K562 (cell line): ENCODE measurements around the gene CPED1. TPM values are rescaled to one million over a fixed set of nuclear protein-coding genes. Genes with fewer than 3 reads are reported as not detected.

Experiments used
- ATF7 ChIP-seq: fragments of 450-650 bp; IDR thresholded peaks from 2 replicates; pipeline ENCODE4 v1.7.1; 2014; ENCODE audit warnings: mild to moderate bottlenecking, moderate library complexity
- EP300 ChIP-seq: IDR thresholded peaks from 2 replicates; pipeline ENCODE4 v1.6.1; 2012; ENCODE audit warnings: low read length, improper control_type of control experiment
- ETV5 ChIP-seq: sonication (generic); formaldehyde crosslinking; IDR thresholded peaks from 2 replicates; pipeline ENCODE4 v1.4.0; 2020; ENCODE audit warnings: low read depth, mild to moderate bottlenecking, missing genetic modification reagents
- GTF2E2 ChIP-seq: fragments of 200-800 bp; sonication (Bioruptor generic); IDR thresholded peaks from 2 replicates; pipeline ENCODE4 v1.6.1; 2016; ENCODE audit warnings: missing genetic modification characterization, missing compliant biosample characterization
- HDAC3 ChIP-seq: fragments of 450-650 bp; IDR thresholded peaks from 2 replicates; pipeline ENCODE4 v1.6.1; 2018; ENCODE audit warnings: borderline replicate concordance, mild to moderate bottlenecking, moderate library complexity; ENCODE audit not compliant: partially characterized antibody
- HIVEP1 ChIP-seq: fragments of 250-450 bp; sonication (Bioruptor Pico); IDR thresholded peaks from 2 replicates; pipeline ENCODE4 v1.4.0; 2020; ENCODE audit warnings: mild to moderate bottlenecking
- HMG20A ChIP-seq: fragments of 450-650 bp; formaldehyde crosslinking; conservative IDR thresholded peaks from 2 replicates; pipeline ENCODE4 v1.4.0; 2020; ENCODE audit warnings: mild to moderate bottlenecking, mixed read lengths
- HNRNPK ChIP-seq: fragments of 200-400 bp; formaldehyde crosslinking; IDR thresholded peaks from one replicate; pipeline ENCODE4 v1.6.1; 2018; ENCODE audit warnings: mild to moderate bottlenecking, low read depth, low read length; ENCODE audit not compliant: poor library complexity, severe bottlenecking
- JUN ChIP-seq, 2 experiments: sonication (generic) in 1 of 2; formaldehyde crosslinking in 1 of 2; IDR thresholded peaks; 2 replicates each; pipeline versions ENCODE4 v1.6.1 to v1.8.0; 2012 to 2022; ENCODE audit warnings: borderline replicate concordance in 2 of 2, mild to moderate bottlenecking in 2 of 2, improper control_type of control experiment in 1 of 2, low read depth in 1 of 2, low read length in 1 of 2, missing genetic modification reagents in 1 of 2
- LCOR ChIP-seq: sonication (generic); formaldehyde crosslinking; IDR thresholded peaks from 2 replicates; pipeline ENCODE4 v1.8.0; 2022; ENCODE audit warnings: mild to moderate bottlenecking, missing genetic modification reagents
- MECOM ChIP-seq: fragments of 250-450 bp; sonication (Bioruptor Pico); IDR thresholded peaks from 2 replicates; pipeline ENCODE4 v1.8.0; 2022; ENCODE audit warnings: inconsistent platforms
- NBN ChIP-seq: fragments of 450-650 bp; IDR thresholded peaks from 2 replicates; pipeline ENCODE4 v1.6.1; 2016; ENCODE audit warnings: low read depth, mild to moderate bottlenecking
- NCOA1 ChIP-seq: fragments of 450-650 bp; IDR thresholded peaks from 2 replicates; pipeline ENCODE4 v1.6.1; 2016; ENCODE audit warnings: low read depth
- NRF1 ChIP-seq, 2 experiments: fragments of 450-650 bp; IDR thresholded peaks in 1 of 2; conservative IDR thresholded peaks in 1 of 2; 2 replicates each; pipeline ENCODE4 v1.6.1; 2014; ENCODE audit warnings: mild to moderate bottlenecking in 2 of 2
- PHB2 ChIP-seq: fragments of 450-650 bp; IDR thresholded peaks from 2 replicates; pipeline ENCODE4 v1.6.1; 2017; ENCODE audit warnings: low read depth
- POLR3G ChIP-seq: IDR thresholded peaks from 2 replicates; pipeline ENCODE4 v1.6.1; 2011; ENCODE audit not compliant: insufficient read length, insufficient replicate concordance; ENCODE audit errors: extremely low read depth
- RHOXF2B ChIP-seq: fragments of 250-450 bp; sonication (Bioruptor Pico); conservative IDR thresholded peaks from 2 replicates; pipeline ENCODE4 v1.5.1; 2021
- TEAD1 ChIP-seq, 2 experiments: fragments of 450-650 bp in 1 of 2; sonication (generic) in 1 of 2; formaldehyde crosslinking; IDR thresholded peaks; 2 replicates each; pipeline versions ENCODE4 v1.4.0 to v1.8.0; 2020 to 2022; ENCODE audit warnings: mild to moderate bottlenecking in 2 of 2, missing genetic modification reagents in 1 of 2
- ZC3H8 ChIP-seq: fragments of 450-650 bp; IDR thresholded peaks from 2 replicates; pipeline ENCODE4 v1.6.1; 2017
- ZFPM2 ChIP-seq: fragments of 250-450 bp; sonication (Bioruptor Pico); IDR thresholded peaks from 2 replicates; pipeline ENCODE4 v1.5.1; 2022; ENCODE audit warnings: mild to moderate bottlenecking
- ZNF165 ChIP-seq: fragments of 250-450 bp; sonication (Bioruptor Pico); IDR thresholded peaks from 2 replicates; pipeline ENCODE4 v1.4.0; 2020; ENCODE audit warnings: borderline replicate concordance
- ZNF197 ChIP-seq: fragments of 200-800 bp; sonication (Bioruptor generic); IDR thresholded peaks from 2 replicates; pipeline ENCODE4 v1.6.1; 2016; ENCODE audit warnings: low read depth, missing genetic modification characterization, missing compliant biosample characterization
- polyA plus RNA-seq, 8 experiments: library from polyadenylated mRNA; depleted of rRNA in 4 of 8; stranded (reverse) in 5 of 8; unstranded in 3 of 8; fragments of >200 nt; fragmentation: Nextera tagmentation in 2 of 8; fragmentation: Illumina TruSeq in 1 of 8; extraction: Ambion mirVana in 2 of 8; extraction: Trizol in 1 of 8; gene quantifications; 2 replicates each; pipeline versions ENCODE4 v1.2.1 to v1.2.3, GENCODE V29; 2011 to 2014; ENCODE audit warnings: inconsistent platforms in 1 of 8, missing spikeins in 1 of 8
- total RNA-seq, 7 experiments: library from RNA; depleted of rRNA in 6 of 7; stranded (reverse); fragments of >200 nt in 6 of 7; fragmentation: Illumina TruSeq in 2 of 7; extraction: Trizol in 2 of 7; gene quantifications; 2 replicates each; pipeline versions ENCODE4 v1.2.1 to v1.2.3, GENCODE V29; 2011 to 2021; ENCODE audit warnings: low replicate concordance in 1 of 7
- TF ChIP-seq, protein P1 (sequence below): conservative IDR thresholded peaks from 2 replicates; pipeline ENCODE4 v1.6.1; 2011; ENCODE audit warnings: low read depth, mild to moderate bottlenecking, low read length; ENCODE audit not compliant: control insufficient read depth
- TF ChIP-seq, protein P2 (sequence below): fragments of 250-450 bp; sonication (Bioruptor Pico); IDR thresholded peaks from 2 replicates; pipeline ENCODE4 v1.9.0; 2021; ENCODE audit warnings: mild to moderate bottlenecking, inconsistent platforms
- TF ChIP-seq, protein P3 (sequence below): fragments of 250-450 bp; sonication (Bioruptor Pico); IDR thresholded peaks from 2 replicates; pipeline ENCODE4 v1.8.0; 2022; ENCODE audit warnings: inconsistent platforms, mild to moderate bottlenecking, moderate library complexity, borderline replicate concordance

CPED1 gene
- total and polyA plus RNA-seq, 9 of the 15 experiments (the other 6 are each of a cell fraction or from before 2014, with no cell fraction given), result 195 to 393 (median 290) TPM

DNA sequence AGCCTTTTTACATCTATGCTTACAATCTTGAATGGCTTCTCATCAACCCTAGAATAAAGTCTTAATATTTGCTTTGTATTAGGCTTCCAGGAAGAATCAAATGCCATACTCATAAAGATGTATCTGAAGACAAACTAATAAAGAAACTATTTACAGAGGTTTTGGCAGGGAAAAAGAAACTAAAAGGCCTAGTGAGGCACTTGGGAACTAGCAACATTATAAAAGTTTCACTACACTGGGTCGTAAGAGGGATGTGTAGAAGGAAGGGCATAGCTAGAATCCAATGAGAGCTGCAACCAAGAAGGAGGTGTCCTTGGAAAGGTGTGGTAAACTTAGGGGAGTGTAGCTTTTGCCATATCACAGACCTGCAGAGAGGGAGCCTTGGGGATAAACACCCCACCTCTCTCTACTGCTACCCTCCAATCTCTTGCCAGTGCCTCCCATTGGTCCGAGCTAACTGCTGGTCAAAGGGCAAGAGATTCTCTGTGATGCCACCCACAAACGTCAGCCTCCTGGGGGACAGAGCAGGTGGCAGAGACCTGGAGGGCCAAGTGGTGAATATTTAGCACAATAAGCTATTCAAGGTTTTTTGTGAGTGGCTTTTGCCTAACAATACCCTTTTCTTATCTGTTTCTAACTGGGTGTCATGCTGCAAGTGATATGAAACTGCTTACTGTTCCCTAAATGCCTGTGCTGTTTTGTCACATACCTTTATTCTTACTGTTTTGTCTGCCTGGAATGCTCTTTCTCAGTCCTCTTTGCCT is 60.7 kb downstream of the CPED1 start (continued):
- TF ChIP-seq, protein P1, sequence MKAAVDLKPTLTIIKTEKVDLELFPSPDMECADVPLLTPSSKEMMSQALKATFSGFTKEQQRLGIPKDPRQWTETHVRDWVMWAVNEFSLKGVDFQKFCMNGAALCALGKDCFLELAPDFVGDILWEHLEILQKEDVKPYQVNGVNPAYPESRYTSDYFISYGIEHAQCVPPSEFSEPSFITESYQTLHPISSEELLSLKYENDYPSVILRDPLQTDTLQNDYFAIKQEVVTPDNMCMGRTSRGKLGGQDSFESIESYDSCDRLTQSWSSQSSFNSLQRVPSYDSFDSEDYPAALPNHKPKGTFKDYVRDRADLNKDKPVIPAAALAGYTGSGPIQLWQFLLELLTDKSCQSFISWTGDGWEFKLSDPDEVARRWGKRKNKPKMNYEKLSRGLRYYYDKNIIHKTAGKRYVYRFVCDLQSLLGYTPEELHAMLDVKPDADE, result no peak
- TF ChIP-seq ZNF165 (CRISPR knock-in tag), result peak; percentile 67; the same call in 1 of the 2 replicates
- TF ChIP-seq EP300, result peak; percentile 90
- peak; percentile 26 to 82; a peak in 3 of 4 replicates for TF ChIP-seq TEAD1 (CRISPR knock-in tag; IDR thresholded peaks at IDR 0.05)
- TF ChIP-seq ETV5 (CRISPR knock-in tag), result no peak; the same call in 1 of the 2 replicates
- TF ChIP-seq MECOM (CRISPR knock-in tag), result no peak
- TF ChIP-seq ATF7, result peak; percentile 6; the same call in 1 of the 2 replicates
- TF ChIP-seq PHB2, result peak; percentile 74
- TF ChIP-seq ZNF197 (CRISPR knock-in tag), result no peak
- no peak for TF ChIP-seq NRF1 (conservative IDR thresholded peaks at IDR 0.05 in 1 of 2, IDR thresholded peaks at IDR 0.05 in 1 of 2)
- no peak for TF ChIP-seq POLR3G
- no peak for TF ChIP-seq HNRNPK
- no peak for TF ChIP-seq ZFPM2
- peak; percentile 78; the same call in 1 of the 2 replicates for TF ChIP-seq LCOR (CRISPR knock-in tag)
- TF ChIP-seq, protein P2, sequence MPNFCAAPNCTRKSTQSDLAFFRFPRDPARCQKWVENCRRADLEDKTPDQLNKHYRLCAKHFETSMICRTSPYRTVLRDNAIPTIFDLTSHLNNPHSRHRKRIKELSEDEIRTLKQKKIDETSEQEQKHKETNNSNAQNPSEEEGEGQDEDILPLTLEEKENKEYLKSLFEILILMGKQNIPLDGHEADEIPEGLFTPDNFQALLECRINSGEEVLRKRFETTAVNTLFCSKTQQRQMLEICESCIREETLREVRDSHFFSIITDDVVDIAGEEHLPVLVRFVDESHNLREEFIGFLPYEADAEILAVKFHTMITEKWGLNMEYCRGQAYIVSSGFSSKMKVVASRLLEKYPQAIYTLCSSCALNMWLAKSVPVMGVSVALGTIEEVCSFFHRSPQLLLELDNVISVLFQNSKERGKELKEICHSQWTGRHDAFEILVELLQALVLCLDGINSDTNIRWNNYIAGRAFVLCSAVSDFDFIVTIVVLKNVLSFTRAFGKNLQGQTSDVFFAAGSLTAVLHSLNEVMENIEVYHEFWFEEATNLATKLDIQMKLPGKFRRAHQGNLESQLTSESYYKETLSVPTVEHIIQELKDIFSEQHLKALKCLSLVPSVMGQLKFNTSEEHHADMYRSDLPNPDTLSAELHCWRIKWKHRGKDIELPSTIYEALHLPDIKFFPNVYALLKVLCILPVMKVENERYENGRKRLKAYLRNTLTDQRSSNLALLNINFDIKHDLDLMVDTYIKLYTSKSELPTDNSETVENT (CRISPR knock-in tag), result no peak
- TF ChIP-seq HDAC3, result peak; percentile 55
- TF ChIP-seq ZC3H8, result no peak
- TF ChIP-seq HMG20A (CRISPR knock-in tag), result no peak
- 0 out of 2 replicates have a peak, but pooled peaks have one; percentile 21 for TF ChIP-seq JUN (IDR thresholded peaks at IDR 0.05; ENCODE audit: borderline replicate concordance, low read depth, low read length)
- TF ChIP-seq JUN (CRISPR knock-in tag; IDR thresholded peaks at IDR 0.05; ENCODE audit: borderline replicate concordance), result no peak
- no peak; the same call in 1 of the 2 replicates for TF ChIP-seq NBN
- TF ChIP-seq HIVEP1, result no peak
- TF ChIP-seq, protein P3, sequence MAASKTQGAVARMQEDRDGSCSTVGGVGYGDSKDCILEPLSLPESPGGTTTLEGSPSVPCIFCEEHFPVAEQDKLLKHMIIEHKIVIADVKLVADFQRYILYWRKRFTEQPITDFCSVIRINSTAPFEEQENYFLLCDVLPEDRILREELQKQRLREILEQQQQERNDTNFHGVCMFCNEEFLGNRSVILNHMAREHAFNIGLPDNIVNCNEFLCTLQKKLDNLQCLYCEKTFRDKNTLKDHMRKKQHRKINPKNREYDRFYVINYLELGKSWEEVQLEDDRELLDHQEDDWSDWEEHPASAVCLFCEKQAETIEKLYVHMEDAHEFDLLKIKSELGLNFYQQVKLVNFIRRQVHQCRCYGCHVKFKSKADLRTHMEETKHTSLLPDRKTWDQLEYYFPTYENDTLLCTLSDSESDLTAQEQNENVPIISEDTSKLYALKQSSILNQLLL (CRISPR knock-in tag), result no peak
- TF ChIP-seq RHOXF2B (CRISPR knock-in tag), result no peak
- peak; percentile 47; the same call in 1 of the 2 replicates for TF ChIP-seq GTF2E2 (tag)
- TF ChIP-seq NCOA1, result no peak; the same call in 1 of the 2 replicates
